NT2/D1 (cell line): ENCODE data around the gene NCAN.

Source experiments
- SUZ12 ChIP-seq: IDR thresholded peaks from 2 replicates; pipeline ENCODE4 v1.6.1; 2011; ENCODE audit not compliant: insufficient read length, insufficient read depth; ENCODE audit errors: extremely low read depth
- YY1 ChIP-seq: IDR thresholded peaks from 2 replicates; pipeline ENCODE4 v1.6.1; 2011; ENCODE audit not compliant: insufficient read length, insufficient read depth
- ZNF274 ChIP-seq: IDR thresholded peaks from 2 replicates; pipeline ENCODE4 v1.6.1; 2011; ENCODE audit warnings: mild to moderate bottlenecking, low read depth, low read length

DNA sequence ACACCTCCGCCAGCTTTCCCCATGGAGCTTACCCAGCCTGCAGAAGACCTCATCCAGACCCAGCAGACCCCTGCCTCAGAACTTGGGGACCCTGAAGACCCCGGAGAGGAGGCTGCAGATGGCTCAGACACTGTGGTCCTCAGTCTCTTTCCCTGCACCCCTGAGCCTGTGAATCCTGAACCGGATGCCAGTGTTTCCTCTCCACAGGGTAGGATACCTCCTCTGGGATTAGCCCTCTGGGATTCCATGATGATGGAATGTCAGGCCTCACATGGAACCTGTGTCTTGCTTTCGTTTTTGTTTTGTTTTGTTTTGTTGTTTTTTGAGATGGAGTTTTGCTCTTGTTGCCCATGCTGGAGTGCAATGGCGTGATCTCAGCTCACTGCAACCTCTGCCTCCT, 17.8 kb upstream of the NCAN start:
- no peak for TF ChIP-seq YY1
- TF ChIP-seq ZNF274 = no peak
- no peak for TF ChIP-seq SUZ12
